ENCODE data around the gene VKORC1.
"Not testable (repeated sequence)": the region's sequence is repeated elsewhere in the genome, so short reads cannot be mapped to it uniquely, and the experiment has no call there.

VKORC1 gene

DNA sequence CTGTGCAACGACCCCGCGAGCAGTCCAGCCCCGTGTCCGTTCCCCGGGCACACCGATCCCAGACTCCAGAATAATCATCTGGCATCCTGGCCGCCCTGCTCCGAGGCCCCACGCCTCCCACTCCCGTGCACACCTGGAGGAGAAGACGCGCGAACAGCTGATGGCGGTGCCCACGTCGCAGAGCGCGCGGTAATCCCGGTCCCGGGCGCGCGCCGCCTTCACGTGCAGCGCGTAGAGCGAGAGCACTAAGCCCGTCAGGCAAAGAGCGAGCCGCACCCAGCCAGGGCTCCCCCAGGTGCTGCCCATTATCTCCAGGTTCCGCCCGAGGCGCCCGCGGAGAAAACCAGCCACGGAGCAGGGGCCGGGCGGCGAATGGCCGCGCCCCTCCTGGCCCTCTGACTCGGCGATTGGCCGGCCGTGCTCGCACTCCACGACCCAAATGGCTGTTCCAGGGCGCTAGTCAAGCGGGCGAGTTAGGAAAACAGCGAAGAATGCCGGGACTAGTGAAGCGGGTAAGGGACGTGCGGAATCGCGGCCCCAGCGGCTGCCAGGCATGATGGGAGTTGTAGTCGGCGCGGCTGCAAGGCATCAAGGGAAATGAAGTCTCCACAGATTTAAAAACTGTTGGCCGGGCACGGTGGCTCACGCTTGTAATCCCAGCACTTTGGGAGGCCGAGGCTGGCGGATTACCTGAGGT, at the start of gene VKORC1:
TSS of gene VKORC1 (minus strand) at position 374 of the 697 bp plus-strand sequence. CDS start at position 306, 68 bp downstream.
- peak; percentile 99 for DNase-seq

- DNase-seq: no peak
Observed at GRCh38 chr16:31143694-31144148, 49.1 kb upstream of the VKORC1 start.

DNA sequence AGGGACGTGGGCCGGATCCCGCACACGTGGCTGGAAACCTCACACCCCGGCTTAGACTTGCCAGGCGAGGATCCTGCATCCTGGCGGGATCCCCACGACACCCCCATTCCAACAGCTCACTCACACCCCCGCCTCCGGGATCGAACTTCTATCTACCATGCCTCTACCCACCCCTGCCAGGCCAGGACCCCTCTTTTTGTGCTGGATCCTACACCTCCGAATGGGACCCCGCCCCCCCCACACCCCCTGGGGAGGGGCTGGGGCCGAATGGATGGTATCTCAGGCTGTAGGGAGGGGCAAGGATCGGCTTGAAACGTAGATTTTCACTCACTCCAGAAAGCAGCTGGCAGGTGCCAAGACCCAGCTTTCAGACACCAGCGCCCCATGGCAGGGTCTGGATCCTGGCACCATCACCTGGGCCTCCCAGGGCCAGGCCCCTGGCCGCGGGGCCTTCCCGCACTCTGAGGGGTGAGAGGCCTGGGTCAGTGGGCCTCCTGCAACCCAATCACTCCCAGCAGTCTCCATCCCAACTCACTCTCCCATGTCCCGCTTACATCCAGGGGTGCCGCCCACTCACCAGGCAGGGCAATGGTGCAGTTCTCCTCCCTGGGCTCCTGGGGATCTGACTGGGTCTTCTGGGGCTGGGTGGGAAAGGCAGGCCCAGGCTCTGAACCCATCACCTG, 48.6 kb upstream of the VKORC1 start:
- DNase-seq: no peak

GRCh38 chr16:31142109-31143010, 47.8 kb upstream of the VKORC1 start:
- peak; percentile 98 for DNase-seq

GRCh38 chr16:31141489-31142108, 47.0 kb upstream of the VKORC1 start:
- no peak for DNase-seq

- DNase-seq: not testable (repeated sequence)
Observed at GRCh38 chr16:31141071-31141469, 46.5 kb upstream of the VKORC1 start.

GRCh38 chr16:31138621-31139578, 44.3 kb upstream of the VKORC1 start:
- DNase-seq: no peak

DNA sequence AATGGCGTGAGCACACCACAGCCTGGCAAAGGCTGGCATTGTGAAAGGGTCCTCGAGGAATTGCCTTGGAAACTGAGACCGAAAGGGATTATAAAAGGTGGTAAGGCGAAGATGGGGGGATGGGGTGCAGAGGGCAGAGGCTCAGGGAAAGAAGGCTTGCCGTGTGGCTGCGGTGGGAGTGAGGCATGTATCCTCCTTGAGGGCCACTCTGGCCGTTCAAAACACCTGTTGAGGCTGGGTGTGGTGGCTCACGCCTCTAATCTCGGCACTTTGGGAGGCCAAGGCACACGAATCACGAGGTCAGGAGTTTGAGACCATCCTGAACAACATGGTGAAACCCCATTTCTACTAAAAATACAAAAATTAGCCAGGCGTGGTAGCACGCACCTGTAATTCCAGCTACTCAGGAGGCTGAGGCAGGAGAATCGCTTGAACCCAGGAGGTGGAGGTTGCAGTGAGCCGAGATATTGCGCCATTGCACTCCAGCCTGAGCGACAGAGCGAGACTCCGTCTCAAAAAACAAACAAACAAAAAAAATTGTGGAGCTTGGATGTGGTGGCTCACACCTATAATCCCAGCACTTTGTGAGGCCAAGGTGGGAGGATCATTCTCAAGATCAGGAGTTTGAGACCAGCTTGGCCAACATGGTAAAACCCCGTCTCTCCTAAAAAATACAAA, 42.4 kb upstream of the VKORC1 start:
- not testable (repeated sequence) for DNase-seq

DNA sequence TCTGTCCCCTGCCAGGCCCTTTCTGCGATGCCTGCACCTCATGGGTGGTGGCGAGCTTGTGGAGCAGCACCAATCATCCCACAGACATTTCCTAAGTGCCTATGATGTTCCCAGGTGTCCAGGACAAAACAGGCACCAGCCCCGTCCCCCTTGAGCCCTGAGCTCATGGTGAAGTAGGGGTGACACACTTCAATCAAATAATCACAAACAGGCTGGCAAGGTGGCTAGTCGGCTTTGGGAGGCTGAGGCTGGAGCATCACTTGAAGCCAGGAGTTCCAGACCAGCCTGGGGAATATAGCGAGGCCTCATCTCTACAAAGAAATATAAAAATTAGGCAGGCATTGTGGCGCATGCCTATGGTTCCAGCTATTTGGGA, 41.7 kb upstream of the VKORC1 start:
- DNase-seq: no peak

- DNase-seq: no peak
Observed at GRCh38 chr16:31135535-31136286, 41.1 kb upstream of the VKORC1 start, which contains the start of gene PRSS8. Gene PRSS8 (minus strand): TSS chr16:31135727. CDS start chr16:31135498, 229 bp downstream.

DNA sequence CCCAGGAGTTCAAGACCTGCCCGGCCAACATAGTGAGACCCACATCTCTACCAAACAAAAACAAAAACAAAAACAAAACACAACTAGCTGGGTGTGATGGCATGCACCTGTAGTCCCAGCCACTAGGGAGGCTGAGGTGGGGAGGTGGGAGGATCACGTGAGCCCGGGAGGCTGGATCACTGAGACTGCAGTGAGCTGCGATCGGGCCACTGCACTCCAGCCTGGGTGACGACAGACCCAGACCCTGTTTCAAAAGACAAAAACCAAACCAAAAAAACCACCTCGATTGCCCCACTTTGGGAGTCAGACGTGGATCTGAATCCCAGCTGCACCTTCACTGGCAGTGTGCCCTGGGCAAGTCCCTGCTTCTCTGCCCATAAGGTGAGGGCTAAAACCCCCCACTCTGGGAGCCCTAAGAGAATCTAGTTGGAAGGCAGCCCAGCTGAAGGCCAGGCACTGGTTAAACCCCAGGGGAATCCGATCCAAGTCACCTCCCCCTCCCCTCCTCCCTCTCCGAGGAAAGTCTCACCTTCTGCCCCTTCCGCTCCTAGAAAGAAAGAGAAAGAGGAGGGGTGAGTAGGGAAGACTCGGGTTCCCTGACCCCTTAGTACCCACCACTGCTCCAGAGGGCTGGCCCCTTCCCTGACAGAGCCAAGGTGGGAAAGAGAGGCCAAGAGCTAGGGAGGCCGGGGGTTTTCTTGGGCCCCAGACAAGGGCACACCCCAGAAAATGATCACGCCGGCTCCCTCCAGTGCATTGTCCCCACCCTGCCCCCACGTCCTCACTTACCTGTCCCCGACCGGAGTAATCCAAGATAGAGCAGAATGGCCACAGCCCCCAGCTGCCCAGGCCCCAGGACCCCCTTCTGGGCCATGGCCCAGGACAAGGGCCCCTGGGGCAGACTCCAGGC, 40.3 kb upstream of the VKORC1 start:
- DNase-seq: no peak

DNA sequence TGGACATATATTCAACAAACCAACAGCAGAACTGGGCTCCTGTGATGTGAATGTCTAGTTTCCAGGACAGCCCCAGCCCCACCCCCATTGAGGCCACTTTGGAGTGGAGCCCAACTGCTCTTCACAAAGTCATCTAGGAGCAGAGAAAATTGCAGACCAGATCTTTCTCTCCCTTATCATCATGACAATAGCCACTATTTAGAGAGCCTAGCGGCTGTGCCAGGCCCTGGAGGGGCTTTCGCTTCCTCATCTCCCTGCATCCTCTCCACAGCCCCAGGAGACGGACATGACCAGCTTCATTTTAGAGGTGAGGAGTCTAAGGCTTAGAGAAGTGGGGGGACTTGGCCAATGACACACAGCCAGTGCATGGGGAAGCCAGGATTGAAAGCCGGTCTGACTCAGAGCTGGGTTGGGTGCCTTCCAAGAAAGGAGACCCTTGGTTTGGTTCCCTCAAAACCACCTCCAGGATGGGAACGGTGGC, 39.5 kb upstream of the VKORC1 start:
- DNase-seq: peak; percentile 38

DNA sequence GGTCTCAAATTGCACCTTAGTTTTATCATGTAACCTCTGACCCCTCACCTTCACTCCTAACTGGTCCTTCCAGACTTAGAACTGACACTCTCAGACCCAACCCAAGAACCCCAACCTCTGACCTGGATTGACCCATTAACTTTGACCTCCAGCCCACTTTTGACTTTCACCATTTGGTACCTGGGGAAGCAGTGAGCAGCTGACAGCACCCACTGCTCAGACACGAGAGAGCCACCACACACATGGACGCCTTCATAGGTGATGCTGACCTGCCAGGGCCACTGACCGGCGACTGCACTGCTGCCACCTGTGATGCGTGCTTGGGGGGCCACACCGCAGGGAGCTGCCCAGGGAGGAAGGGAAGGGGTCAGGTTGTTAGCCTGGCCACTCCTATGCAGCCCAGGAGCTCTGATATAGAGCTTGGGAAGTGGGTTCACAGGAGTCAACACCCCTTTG, 38.5 kb upstream of the VKORC1 start:
- no peak for DNase-seq

GRCh38 chr16:31132303-31132979, 37.8 kb upstream of the VKORC1 start:
- no peak for DNase-seq

DNA sequence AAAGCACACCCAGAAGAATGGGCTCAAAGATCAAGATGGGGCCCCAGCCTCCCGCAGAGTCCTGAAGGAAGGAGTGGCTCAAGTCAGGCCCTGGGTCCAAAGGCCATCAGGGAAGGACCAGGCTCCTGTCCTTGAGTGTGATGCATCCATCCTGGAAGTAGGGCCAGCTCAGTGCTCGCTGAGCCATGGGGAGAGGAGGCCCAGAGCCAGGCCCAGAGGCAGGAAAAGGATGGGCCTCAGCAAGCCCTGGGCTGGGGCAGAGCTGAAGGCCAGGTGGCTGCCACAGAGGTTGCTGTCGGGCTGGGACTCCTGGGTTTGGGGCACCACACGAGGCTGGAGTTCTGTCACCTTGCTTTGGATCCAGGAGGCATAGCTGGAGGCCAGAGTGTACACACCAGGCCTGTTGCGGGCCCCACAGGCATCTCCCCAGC, 37.3 kb upstream of the VKORC1 start:
- no peak for DNase-seq

GRCh38 chr16:31131416-31131815, 36.8 kb upstream of the VKORC1 start:
- DNase-seq: no peak

- no peak for DNase-seq
Observed at GRCh38 chr16:31130899-31131298, 36.3 kb upstream of the VKORC1 start.

GRCh38 chr16:31130336-31130891, 35.8 kb upstream of the VKORC1 start:
- DNase-seq: peak; percentile 80

All from inflammatory macrophage treated with lipopolysaccharide for 4 hours (primary cell).